Stimulated activated CD8-positive, alpha-beta memory T cell treated with anti-CD3 and anti-CD28 coated beads, Interleukin-15, amount 100 ng/mL, for 24 hours (primary cell): ENCODE results near the gene PCBP1.
"Not testable (repeated sequence)": the region's sequence is repeated elsewhere in the genome, so short reads cannot be mapped to it uniquely, and the experiment has no call there.

ENCODE experiments used
- DNase-seq: peaks from one replicate; pipeline ENCODE4 v3.0.0-alpha.2; 2020; ENCODE audit warnings: low read depth

Gene PCBP1

GRCh38 chr2:70098032-70098431, 10.8 kb downstream of the PCBP1 start:
- DNase-seq: no peak

GRCh38 chr2:70099270-70099669, 12.0 kb downstream of the PCBP1 start:
- no peak for DNase-seq

- no peak for DNase-seq
Observed at GRCh38 chr2:70101174-70101573, 13.9 kb downstream of the PCBP1 start.

- not testable (repeated sequence) for DNase-seq
Observed at GRCh38 chr2:70101686-70102085, 14.4 kb downstream of the PCBP1 start.

GRCh38 chr2:70102323-70102905, 15.1 kb downstream of the PCBP1 start:
- DNase-seq: not testable (repeated sequence)

- DNase-seq: no peak
Observed at GRCh38 chr2:70103531-70104061, 16.3 kb downstream of the PCBP1 start.

- no peak for DNase-seq
Observed at GRCh38 chr2:70104231-70105111, 17.2 kb downstream of the PCBP1 start.

- not testable (repeated sequence) for DNase-seq
Observed at GRCh38 chr2:70106138-70106537, 18.9 kb downstream of the PCBP1 start.

- DNase-seq: not testable (repeated sequence)
Observed at GRCh38 chr2:70110397-70110796, 23.1 kb downstream of the PCBP1 start.

- DNase-seq: no peak
Observed at GRCh38 chr2:70111752-70112591, 24.7 kb downstream of the PCBP1 start.

- no peak for DNase-seq
Observed at GRCh38 chr2:70113359-70114070, 26.2 kb downstream of the PCBP1 start.

GRCh38 chr2:70115646-70116442, 28.6 kb downstream of the PCBP1 start:
- no peak for DNase-seq

GRCh38 chr2:70116936-70117552, 29.8 kb downstream of the PCBP1 start:
- DNase-seq: no peak

- DNase-seq: no peak
Observed at GRCh38 chr2:70118798-70119454, 31.6 kb downstream of the PCBP1 start.

- no peak for DNase-seq
Observed at GRCh38 chr2:70121627-70122372, 34.5 kb downstream of the PCBP1 start.

GRCh38 chr2:70122470-70122869, 35.2 kb downstream of the PCBP1 start:
- no peak for DNase-seq

GRCh38 chr2:70123051-70123828, 36.0 kb downstream of the PCBP1 start:
- DNase-seq: no peak

GRCh38 chr2:70123829-70124116, 36.5 kb downstream of the PCBP1 start:
- no peak for DNase-seq
